Tibial artery (tissue), 4 donors: ENCODE measurements around the gene USE1.

Experiments
- DNase-seq, 2 donors: peaks; one replicate each; pipeline ENCODE4 v3.0.0-alpha.2; 2019
- H3K27ac ChIP-seq, 2 donors: fragments of 200-600 bp; sonication (generic) in 1 of 2; 1 replicate in 1 of 2; 2 replicates in 1 of 2; pipeline ENCODE4 v1.5.1; 2018 to 2019; ENCODE audit warnings: mild to moderate bottlenecking in 1 of 2
- H3K27me3 ChIP-seq, 2 donors: fragments of 200-600 bp; sonication (generic) in 1 of 2; one replicate each; pipeline versions ENCODE4 v1.5.1 to v1.6.0; 2016 to 2019
- H3K36me3 ChIP-seq, 3 donors: fragments of 200-600 bp; sonication (generic) in 2 of 3; one replicate each; pipeline ENCODE4 v1.5.1; 2016 to 2019; ENCODE audit warnings: mild to moderate bottlenecking in 2 of 3
- H3K4me1 ChIP-seq, 4 donors: fragments of 200-600 bp; sonication (generic) in 2 of 4; 1 replicate in 3 of 4; 2 replicates in 1 of 4; pipeline ENCODE4 v1.5.1; 2016 to 2019
- H3K4me3 ChIP-seq, 2 donors: fragments of 200-600 bp; sonication (generic) in 1 of 2; 1 replicate in 1 of 2; 2 replicates in 1 of 2; pipeline ENCODE4 v1.5.1; 2018 to 2019; ENCODE audit warnings: mild to moderate bottlenecking in 2 of 2
- H3K9me3 ChIP-seq, 3 donors: fragments of 200-600 bp; sonication (generic) in 1 of 3; one replicate each; pipeline ENCODE4 v1.5.1; 2016 to 2019
- CTCF ChIP-seq, 2 experiments: fragments of 200-600 bp in 1 of 2; fragments of 450-650 bp in 1 of 2; IDR thresholded peaks; one replicate each; pipeline ENCODE4 v1.5.1; 2017 to 2019; ENCODE audit warnings: antibody characterized with exemption in 2 of 2, mild to moderate bottlenecking in 1 of 2, moderate library complexity in 1 of 2
- intact Hi-C: fragments of 100-400 bp; cut with DNase I; formaldehyde crosslinking; loops from one replicate; pipeline ENCODE4 v1.15.0; 2023; ENCODE audit warnings: low total_unique reads

USE1 gene

GRCh38 chr19:17206736-17207581 is 8.2 kb upstream of the USE1 start:
- TF ChIP-seq CTCF (IDR thresholded peaks at IDR 0.05): no peak
- Histone ChIP-seq H3K4me3 (no peak overlapping the region), H3K36me3 (peaks cover 81 to 98% (median 85%) of the 10 kb centered on the region in 3 donors), H3K27ac (no peak overlapping the region), H3K4me1 (no peaks in the 10 kb centered on the region), H3K27me3 (no peaks in the 10 kb centered on the region), H3K9me3 (no peaks in the 10 kb centered on the region)
- intact Hi-C loops: loop anchor here (5.0 kb wide), 1 partner anchor 75 kb away; the partner anchor contains the start of gene ANKLE1
- no peak for DNase-seq

GRCh38 chr19:17209126-17210036 is 5.8 kb upstream of the USE1 start:
- H3K9me3 ChIP-seq: no peaks in the 10 kb centered on the region
- H3K27ac ChIP-seq: no peak overlapping the region
- peaks cover 71 to 91% (median 72%) of the 10 kb centered on the region in 3 donors for H3K36me3 ChIP-seq
- no peaks in the 10 kb centered on the region for H3K27me3 ChIP-seq
- TF ChIP-seq CTCF (IDR thresholded peaks at IDR 0.05): no peak
- intact Hi-C loops: loop anchor here (5.0 kb wide), 1 partner anchor 73 kb away; the partner anchor contains the start of gene ANKLE1
- H3K4me1 ChIP-seq: peaks cover 0 to 1% (median under 1%) of the 10 kb centered on the region in 4 donors
- H3K4me3 ChIP-seq: no peak overlapping the region
- DNase-seq: no peak

- TF ChIP-seq CTCF (IDR thresholded peaks at IDR 0.05): no peak
- Histone ChIP-seq H3K27me3 (no peaks in the 10 kb centered on the region), H3K27ac (no peak overlapping the region), H3K9me3 (no peaks in the 10 kb centered on the region), H3K4me3 (no peak overlapping the region), H3K4me1 (peaks cover 0 to 8% (median 6%) of the 10 kb centered on the region in 4 donors), H3K36me3 (peaks cover 67 to 83% (median 68%) of the 10 kb centered on the region in 3 donors)
- DNase-seq: no peak
- intact Hi-C loops: no loop called here
These were observed 4.9 kb upstream of the USE1 start for GRCh38 chr19:17210296-17210695.

- H3K27ac ChIP-seq: no peak overlapping the region
- H3K36me3 ChIP-seq: peaks cover 52 to 68% (median 56%) of the 10 kb centered on the region in 3 donors
- DNase-seq: no peak
- intact Hi-C loops: no loop called here
- H3K4me3 ChIP-seq: no peak overlapping the region
- TF ChIP-seq CTCF (IDR thresholded peaks at IDR 0.05): no peak
- H3K4me1 ChIP-seq: peaks cover 0 to 20% (median 14%) of the 10 kb centered on the region in 4 donors
- no peaks in the 10 kb centered on the region for H3K9me3 ChIP-seq
- no peaks in the 10 kb centered on the region for H3K27me3 ChIP-seq
These were observed 3.4 kb upstream of the USE1 start for GRCh38 chr19:17211547-17212446.

- intact Hi-C loops: no loop called here
- peaks cover 0 to 20% (median 14%) of the 10 kb centered on the region in 4 donors for H3K4me1 ChIP-seq
- peak in 1 of 2 donors; percentile 67 for DNase-seq
- no peaks in the 10 kb centered on the region for H3K9me3 ChIP-seq
- peaks cover 53 to 69% (median 59%) of the 10 kb centered on the region in 3 donors for H3K36me3 ChIP-seq
- no peak overlapping the region for H3K27ac ChIP-seq
- no peaks in the 10 kb centered on the region for H3K27me3 ChIP-seq
- no peak for TF ChIP-seq CTCF (IDR thresholded peaks at IDR 0.05)
- no peak overlapping the region for H3K4me3 ChIP-seq
These were observed 1.8 kb upstream of the USE1 start for GRCh38 chr19:17213334-17213733.
